Activated CD8-positive, alpha-beta memory T cell treated with anti-CD3 and anti-CD28 coated beads, Interleukin-2, amount 50 U/mL, for 24 hours (primary cell): ENCODE results near the gene MMP7.

Experiments
- DNase-seq: peaks from one replicate; pipeline ENCODE4 v3.0.0-alpha.2; 2020; ENCODE audit errors: extremely low read depth

Gene MMP7

DNA sequence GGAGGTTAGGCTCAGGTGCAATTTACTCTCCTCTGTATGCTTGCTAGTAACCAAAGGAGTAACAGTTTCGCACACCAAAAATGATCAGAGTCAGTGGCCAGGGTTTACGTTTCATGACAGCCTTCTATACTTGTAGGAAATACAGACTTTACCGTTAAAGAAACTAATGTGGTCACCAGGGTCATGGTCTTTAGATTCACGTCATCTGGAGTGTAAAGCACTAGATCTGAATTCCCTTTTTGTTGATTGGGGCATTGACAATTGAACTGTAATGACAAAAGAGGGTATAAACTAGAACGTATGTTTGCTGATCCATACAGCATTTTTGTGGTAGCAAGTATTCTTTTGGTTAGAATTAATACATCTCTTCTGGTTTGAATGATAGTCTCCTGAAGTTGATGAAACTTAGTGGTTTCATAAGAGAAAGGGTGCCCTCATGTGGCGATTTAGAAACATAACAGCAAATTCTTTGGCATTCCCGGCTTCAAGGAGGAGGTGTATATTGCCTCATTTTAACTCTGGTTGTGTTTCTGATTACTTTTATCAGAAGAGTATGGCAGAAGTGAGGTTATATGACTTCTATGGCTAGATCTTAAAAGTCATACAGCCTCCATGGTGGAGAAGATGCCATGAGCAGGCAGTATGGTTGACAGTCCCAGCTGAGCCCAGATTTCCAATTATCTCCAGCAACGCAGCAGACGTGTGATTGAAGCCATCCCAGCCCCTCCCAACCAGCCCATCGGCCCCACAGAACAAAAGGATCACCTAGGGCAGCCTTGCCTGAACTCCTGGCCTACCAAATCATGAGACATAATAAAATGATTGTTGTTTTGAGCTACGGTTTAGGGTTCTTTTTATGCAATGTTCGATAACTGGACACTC is 35.1 kb downstream of the MMP7 start:
- peak; percentile 6 for DNase-seq

GRCh38 chr11:102494216-102494615 is 36.3 kb downstream of the MMP7 start:
- no peak for DNase-seq

- no peak for DNase-seq
Observed at GRCh38 chr11:102493524-102493923, 37.0 kb downstream of the MMP7 start.

DNA sequence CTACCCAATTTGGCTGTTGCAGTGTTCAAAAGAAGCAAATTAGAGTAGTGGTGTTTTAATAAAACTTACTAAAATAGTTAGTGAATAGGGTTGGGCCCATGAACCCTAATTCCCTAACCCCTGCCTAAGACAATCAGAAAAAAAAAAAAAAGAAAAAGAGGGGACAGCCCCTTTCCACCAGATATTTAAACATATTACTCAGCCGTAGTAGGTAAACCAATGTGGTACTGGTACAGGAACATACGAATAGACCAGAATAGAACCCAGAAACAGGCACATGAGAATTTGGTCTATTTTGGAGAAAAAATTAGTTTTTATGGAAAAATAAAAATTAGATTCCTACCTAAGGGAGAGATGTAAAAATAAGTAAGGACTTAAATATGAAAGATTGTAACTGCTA is 38.6 kb downstream of the MMP7 start:
- DNase-seq: no peak

DNA sequence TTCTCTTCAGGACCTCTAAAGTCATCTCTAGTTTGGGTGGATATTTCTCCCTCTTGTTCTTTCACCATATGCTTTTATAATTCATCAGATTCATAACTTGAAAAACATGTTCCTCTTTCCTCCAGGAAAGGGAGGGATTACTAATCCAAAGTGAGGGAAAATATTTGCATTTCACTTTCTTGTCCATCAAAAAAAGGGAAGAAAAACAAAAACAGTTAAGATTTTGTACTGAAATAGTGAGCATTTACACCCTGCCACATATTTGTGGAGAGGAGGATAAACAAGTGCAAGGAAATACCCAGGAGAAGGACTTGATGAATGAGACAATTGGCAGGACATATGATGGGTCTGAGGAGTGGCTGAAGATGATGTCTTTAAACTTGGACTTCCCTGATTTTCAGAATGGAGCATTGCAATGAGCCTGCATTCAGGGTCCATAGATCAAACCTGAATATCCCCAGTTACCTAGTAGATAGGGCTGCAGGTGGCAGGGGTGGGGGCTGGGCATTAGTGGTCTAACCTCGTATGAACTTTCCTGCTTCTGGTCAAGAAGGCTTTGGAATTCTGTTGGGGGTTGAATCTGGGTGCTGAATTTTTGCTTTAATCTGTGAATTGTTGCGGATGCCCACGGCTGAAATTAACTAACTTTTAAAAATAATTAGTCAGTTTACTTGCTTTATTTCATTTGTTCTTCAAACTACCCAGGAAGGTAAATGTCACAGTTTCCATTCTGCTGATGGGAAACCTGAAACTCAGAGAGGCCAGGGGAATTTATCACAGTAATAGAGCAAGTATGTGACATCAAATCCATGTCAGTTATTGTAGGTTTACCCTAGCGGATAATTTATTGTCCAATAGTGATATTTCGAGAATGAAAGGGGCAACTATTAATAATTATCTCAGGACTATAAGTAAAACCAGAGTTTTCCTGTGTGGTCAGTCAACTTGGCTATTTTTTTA is 41.1 kb downstream of the MMP7 start:
- no peak for DNase-seq

GRCh38 chr11:102488208-102488607 is 42.3 kb downstream of the MMP7 start:
- DNase-seq: no peak

- DNase-seq: no peak
Observed at GRCh38 chr11:102487214-102487613, 43.3 kb downstream of the MMP7 start.

DNA sequence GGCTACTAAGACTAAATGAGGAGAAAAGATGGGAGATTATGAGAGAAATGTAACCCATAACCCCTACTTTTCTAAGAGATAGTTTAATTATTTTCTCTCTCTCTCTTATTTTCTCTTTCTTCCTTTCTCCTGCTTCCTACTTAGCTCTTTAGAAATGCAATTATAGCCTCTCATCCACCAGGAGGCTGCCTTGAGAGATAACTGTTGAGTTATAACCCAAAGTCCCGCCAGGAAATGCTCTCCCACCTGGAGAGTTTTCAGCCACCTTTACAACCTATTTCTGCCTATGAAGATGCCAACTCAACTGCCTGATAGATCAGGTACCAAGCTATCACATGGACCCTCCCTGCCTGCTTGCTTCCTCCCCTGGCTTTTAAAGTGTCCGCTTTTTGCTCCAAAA is 44.0 kb downstream of the MMP7 start:
- no peak for DNase-seq

DNA sequence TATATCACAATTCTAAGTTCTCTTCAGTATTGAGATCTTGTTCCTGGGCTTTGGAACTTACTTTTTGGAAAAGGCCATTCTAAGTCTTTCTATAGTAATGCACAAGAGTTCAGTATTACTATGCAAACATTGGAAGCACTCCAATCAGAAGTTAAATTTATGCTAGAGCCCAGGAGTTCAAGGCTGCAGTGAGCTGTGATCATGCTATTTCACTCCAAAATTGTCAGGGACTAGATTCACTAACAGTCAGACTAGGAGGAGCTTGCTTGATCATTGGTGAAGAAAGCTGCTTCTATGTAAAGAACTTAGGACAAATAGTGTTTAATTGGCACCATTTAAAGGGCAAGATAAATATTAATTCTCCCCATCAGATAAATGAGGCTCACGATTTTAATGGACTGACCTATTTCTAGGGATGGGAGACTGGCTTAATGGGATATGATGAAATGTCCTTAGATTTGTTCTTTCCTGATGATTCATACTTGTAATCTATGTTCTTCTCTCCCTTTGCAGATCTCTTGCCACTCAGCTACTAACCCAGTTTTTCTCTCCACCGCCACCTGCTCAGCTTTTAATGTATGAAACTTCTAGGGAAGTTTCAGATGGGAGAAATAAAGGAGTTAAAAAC is 45.3 kb downstream of the MMP7 start:
- DNase-seq: no peak

GRCh38 chr11:102482433-102482832 is 48.1 kb downstream of the MMP7 start:
- no peak for DNase-seq

DNA sequence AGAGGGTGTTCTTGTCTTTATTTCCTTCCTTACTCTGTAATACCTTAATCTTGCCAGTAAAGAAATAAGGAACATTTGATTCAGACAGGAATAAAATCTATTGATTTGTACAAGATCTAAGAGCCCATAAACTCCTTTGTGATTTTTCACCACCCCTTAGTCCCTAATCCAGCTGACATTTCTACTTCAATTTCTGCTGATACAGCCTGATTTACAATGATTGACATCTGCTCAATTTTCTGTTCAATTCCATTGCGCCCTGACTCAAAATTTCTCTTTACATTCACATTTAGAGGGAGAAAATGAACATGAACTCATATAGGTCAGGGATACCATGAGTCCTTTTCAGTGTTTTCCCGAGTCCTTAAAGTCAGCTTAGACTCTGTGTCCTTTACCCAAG is 50.8 kb downstream of the MMP7 start:
- DNase-seq: no peak

DNA sequence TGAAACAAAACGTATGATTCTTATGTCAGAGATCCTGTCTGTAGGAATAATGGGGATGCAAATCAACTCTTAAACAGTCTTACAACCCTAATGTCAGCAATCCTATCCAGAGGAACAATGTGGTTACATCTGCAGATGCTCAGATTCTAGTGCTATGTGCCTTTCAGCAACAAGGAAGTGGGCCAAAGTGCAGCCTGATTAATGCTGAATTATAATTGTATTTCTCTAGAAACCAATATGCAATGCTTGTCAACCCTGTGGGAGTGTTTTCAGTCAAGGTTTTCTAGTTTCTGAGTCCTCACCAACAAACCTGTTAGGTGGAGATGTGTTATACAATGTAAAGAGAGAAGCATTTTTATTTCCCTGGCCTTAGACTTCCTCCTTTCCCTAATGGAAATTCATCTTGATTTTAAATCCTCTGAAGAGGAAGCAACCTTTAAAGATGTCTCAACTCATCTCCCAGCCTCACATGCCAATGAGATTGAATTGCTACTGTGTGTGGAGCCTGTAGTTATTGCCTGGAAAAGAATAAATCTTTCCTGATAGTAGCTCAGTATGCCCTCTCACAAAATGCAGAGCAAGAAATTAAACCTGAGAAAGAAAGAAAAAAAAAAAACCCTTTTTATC is 51.8 kb downstream of the MMP7 start:
- DNase-seq: no peak

GRCh38 chr11:102476812-102477211 is 53.7 kb downstream of the MMP7 start:
- no peak for DNase-seq

GRCh38 chr11:102476069-102476468 is 54.5 kb downstream of the MMP7 start:
- no peak for DNase-seq

DNA sequence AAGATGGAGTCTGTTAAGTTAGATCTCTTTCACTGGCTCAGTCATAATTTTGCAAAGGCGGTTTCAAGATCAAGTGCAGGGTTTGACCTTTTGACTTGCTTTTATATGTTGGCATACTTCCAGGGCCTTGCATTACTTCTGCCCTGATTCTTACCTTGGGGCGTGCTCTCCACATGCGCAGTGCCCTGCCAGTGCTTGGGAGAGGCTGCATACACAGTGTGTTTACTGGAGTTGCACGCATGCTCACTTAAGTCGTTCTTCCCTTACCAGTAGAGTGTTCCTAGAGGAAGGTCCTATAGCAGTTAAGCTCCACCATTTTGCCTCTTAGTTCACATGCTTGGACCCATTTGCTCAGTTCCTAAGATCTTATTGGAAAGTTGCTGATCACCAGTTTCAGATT is 57.0 kb downstream of the MMP7 start:
- DNase-seq: no peak

DNA sequence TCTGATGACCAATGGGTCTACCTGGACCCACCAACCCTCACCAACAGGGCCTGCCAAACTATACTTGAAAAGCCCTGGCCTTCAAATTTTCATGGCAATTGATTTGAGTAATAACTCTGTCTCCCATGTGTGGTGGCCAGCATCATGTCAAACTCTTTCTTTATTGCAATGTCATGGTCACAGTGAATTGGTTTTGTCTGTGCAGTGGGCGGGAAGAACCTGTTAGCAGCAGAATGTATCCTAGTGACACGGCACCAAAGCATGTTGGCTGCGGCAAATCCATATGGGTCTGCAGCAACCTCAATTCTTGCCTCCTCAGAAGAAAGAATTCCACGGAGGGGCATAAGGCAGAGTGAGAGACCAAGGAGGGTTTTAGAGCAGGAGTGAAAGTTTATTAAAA is 58.4 kb downstream of the MMP7 start:
- no peak for DNase-seq

DNA sequence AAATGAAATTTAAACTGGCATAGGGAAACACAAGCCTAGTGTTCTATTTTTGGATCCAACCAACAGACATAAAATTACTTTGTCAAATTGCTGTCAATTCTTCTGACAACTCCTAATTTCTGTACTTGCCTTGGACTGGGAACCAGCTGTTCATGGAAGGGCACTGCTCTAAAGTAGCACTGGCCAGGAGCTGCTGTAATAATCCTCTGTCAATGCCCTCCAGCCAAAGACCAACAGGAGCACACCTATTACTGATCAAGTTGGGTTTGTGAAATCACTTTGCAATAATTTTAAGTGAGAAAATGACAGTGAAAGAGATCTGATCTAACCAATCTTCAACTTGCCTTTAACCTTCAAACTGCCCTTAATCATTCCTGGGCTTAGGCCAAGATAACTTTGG is 59.1 kb downstream of the MMP7 start:
- DNase-seq: no peak
